Mammary epithelial cell (primary cell): ENCODE results near the gene CALML5.

ENCODE experiments used
- CTCF ChIP-seq, 2 donors: IDR thresholded peaks in 1 of 2; conservative IDR thresholded peaks in 1 of 2; 2 replicates each; pipeline ENCODE4 v1.5.1; 2011 to 2012; ENCODE audit warnings: inconsistent platforms in 2 of 2, low read length in 2 of 2, mild to moderate bottlenecking in 2 of 2, control low read depth in 1 of 2, low read depth in 1 of 2; ENCODE audit not compliant: insufficient read depth in 1 of 2; ENCODE audit errors: extremely low read depth in 1 of 2
- EZH2 ChIP-seq: IDR thresholded peaks from 2 replicates; pipeline ENCODE4 v1.6.1; 2012; ENCODE audit warnings: low read length, inconsistent platforms, borderline replicate concordance

GRCh38 chr10:5467634-5468255, 31.6 kb downstream of the CALML5 start:
- TF ChIP-seq CTCF (conservative IDR thresholded peaks at IDR 0.05 in 1 of 2, IDR thresholded peaks at IDR 0.05 in 1 of 2; ENCODE audit: extremely low read depth in 1 of 2, insufficient read depth in 1 of 2, low read depth in 1 of 2, low read length in 2 of 2) (no peak), EZH2 (no peak)
